ENCODE results near the gene ASTN1. TPM values are rescaled to one million over a fixed set of nuclear protein-coding genes. Genes with fewer than 3 reads are reported as not detected.

ASTN1 gene
- total and polyA plus RNA-seq, 2 of the 4 experiments (the other 2 are of a cell fraction), result under 0.01 to 0.07 TPM

GRCh38 chr1:177183836-177184235 is 19.3 kb upstream of the ASTN1 start:
- Histone ChIP-seq H2AFZ (replicated peaks; ENCODE audit: low read length, poor library complexity) (no peak overlapping the region), H3K14ac (replicated peaks; ENCODE audit: low read depth, low read length) (no peak overlapping the region), H4K5ac (ENCODE audit: low read depth, low read length) (no peak overlapping the region), H3K18ac (ENCODE audit: low read depth, low read length) (no peak overlapping the region), H3K23ac (ENCODE audit: low read depth, low read length) (no peak overlapping the region), H3K27me3 (ENCODE audit: control insufficient read depth, insufficient read depth, low read length) (peaks cover 13% of the 10 kb centered on the region), H3K4me1 (ENCODE audit: control insufficient read depth, insufficient read depth, low read length) (no peaks in the 10 kb centered on the region), H2BK15ac (ENCODE audit: low read depth, low read length) (no peak overlapping the region), H2BK120ac (ENCODE audit: low read depth, low read length) (no peak overlapping the region), H4K20me1 (ENCODE audit: insufficient read depth, low read length) (no peaks in the 10 kb centered on the region), H2AK5ac (ENCODE audit: low read depth, low read length) (no peak overlapping the region), H3K36me3 (ENCODE audit: control insufficient read depth, insufficient read depth, low read length) (no peaks in the 10 kb centered on the region), H3K9me1 (ENCODE audit: insufficient read depth, low read length) (no peaks in the 10 kb centered on the region; the same call in 1 of the 2 replicates), H2BK20ac (ENCODE audit: low read depth, low read length) (no peak overlapping the region), H3K4ac (ENCODE audit: low read depth, low read length) (no peak overlapping the region), H3K9me3 (ENCODE audit: control insufficient read depth, insufficient read depth, low read length) (no peaks in the 10 kb centered on the region), H3K27ac (ENCODE audit: insufficient read depth, low read length) (no peak overlapping the region), H2BK5ac (ENCODE audit: low read depth, low read length, poor library complexity, severe bottlenecking) (no peak overlapping the region), H3K4me2 (ENCODE audit: low read depth, low read length) (no peak overlapping the region), H3K56ac (ENCODE audit: extremely low read depth, insufficient read depth, low read length) (no peak overlapping the region), H2AK9ac (replicated peaks; ENCODE audit: low read depth, low read length, poor library complexity) (no peak overlapping the region), H3K4me3 (ENCODE audit: insufficient read depth, low read depth, low read length) (no peak overlapping the region), H3K9ac (ENCODE audit: low read depth, low read length) (no peak overlapping the region), H4K8ac (ENCODE audit: low read depth in 2 of 2, low read length in 2 of 2) (no peak overlapping the region), H4K91ac (ENCODE audit: insufficient read depth, low read depth, low read length) (no peak overlapping the region), H3K79me1 (ENCODE audit: low read depth in 1 of 2, low read length in 2 of 2) (no peaks in the 10 kb centered on the region)
- intact Hi-C loops (cut with micrococcal nuclease), result loop anchor here (10.0 kb wide), 1 partner anchor 761 kb away; no protein-coding TSS in a partner anchor
- no peak for DNase-seq
- in situ Hi-C loops (cut with MboI; ENCODE audit: low sequenced_read_pairs), result no loop called here
- WGBS, 2 experiments (ENCODE audit: extremely low coverage in 2 of 2, insufficient read length in 1 of 2), result no CpG with 5 or more reads among the region's 2 CpGs
- ChIA-PET POLR2A (ENCODE audit: unreplicated experiment) (no interaction called here), CTCF (interaction anchor here (0.7 kb wide), 1 partner anchor 46 kb away, joined by 4 read pairs; no protein-coding TSS in a partner anchor)
- TF ChIP-seq BHLHE40 (IDR thresholded peaks at IDR 0.05; ENCODE audit: low read depth, low read length), result no peak
- no peak for TF ChIP-seq SMC3 (IDR thresholded peaks at IDR 0.05; ENCODE audit: low read depth, low read length)
- TF ChIP-seq NFE2L2 (IDR thresholded peaks at IDR 0.05; ENCODE audit: low read depth, low read length), result no peak
- TF ChIP-seq ELK1 (IDR thresholded peaks at IDR 0.05; ENCODE audit: borderline replicate concordance, low read depth, low read length), result no peak
- no peak for TF ChIP-seq POLR2A (IDR thresholded peaks at IDR 0.05; ENCODE audit: low read depth, low read length)
- no peak for TF ChIP-seq CHD1 (IDR thresholded peaks at IDR 0.05; ENCODE audit: low read depth, low read length)
- TF ChIP-seq CEBPB (IDR thresholded peaks at IDR 0.05; ENCODE audit: low read depth, low read length), result no peak
- TF ChIP-seq MAFK (IDR thresholded peaks at IDR 0.05; ENCODE audit: low read depth, low read length), result no peak
- no peak for TF ChIP-seq CTCF (conservative IDR thresholded peaks at IDR 0.05; ENCODE audit: low read depth, low read length)
- TF ChIP-seq MAZ (IDR thresholded peaks at IDR 0.05; ENCODE audit: borderline replicate concordance, low read depth, low read length), result no peak
- TF ChIP-seq USF2 (IDR thresholded peaks at IDR 0.05; ENCODE audit: low read depth, low read length), result no peak
- TF ChIP-seq RCOR1 (IDR thresholded peaks at IDR 0.05; ENCODE audit: insufficient replicate concordance, low read length), result no peak
- dilution Hi-C loops (cut with HindIII; ENCODE audit: low sequenced_read_pairs, unreplicated experiment), result no loop called here
- BruUV-seq (replicated peaks), result no TSS peak
- ATAC-seq (ENCODE audit: low read depth), result no peak

All from IMR-90 (cell line).